H1 (cell line): Measurements from ENCODE around the gene HS6ST3. TPM values are rescaled to one million over a fixed set of nuclear protein-coding genes. Genes with fewer than 3 reads are reported as not detected.

Source experiments
- ASH2L ChIP-seq: fragments of 200-600, 300-600 bp; sonication (generic); IDR thresholded peaks from one replicate; pipeline ENCODE4 v1.7.1; 2017; ENCODE audit warnings: low read length
- BACH1 ChIP-seq: IDR thresholded peaks from 2 replicates; pipeline ENCODE4 v1.6.1; 2012; ENCODE audit warnings: low read length, improper control_type of control experiment
- CEBPB ChIP-seq: IDR thresholded peaks from 2 replicates; pipeline ENCODE4 v1.6.1; 2012; ENCODE audit warnings: low read depth, low read length
- CHD2 ChIP-seq: IDR thresholded peaks from 2 replicates; pipeline ENCODE4 v1.6.1; 2012; ENCODE audit warnings: low read length, improper control_type of control experiment
- SP2 ChIP-seq: IDR thresholded peaks from 2 replicates; pipeline ENCODE4 v1.6.1; 2012; ENCODE audit warnings: mild to moderate bottlenecking, low read length, inconsistent platforms
- SP4 ChIP-seq: IDR thresholded peaks from 2 replicates; pipeline ENCODE4 v1.6.1; 2012; ENCODE audit warnings: low read length, inconsistent platforms
- SUZ12 ChIP-seq: fragments of 200-600 bp; sonication (generic); IDR thresholded peaks from 2 replicates; pipeline ENCODE4 v1.6.1; 2012; ENCODE audit warnings: mild to moderate bottlenecking, inconsistent platforms, low read length, moderate library complexity, mixed read lengths
- polyA plus RNA-seq, 7 experiments: library from polyadenylated mRNA; depleted of rRNA in 3 of 7; stranded (reverse) in 5 of 7; unstranded in 2 of 7; fragments of >200 nt in 5 of 7; fragments of 200-250 nt in 2 of 7; gene quantifications; 1 replicate in 5 of 7; 2 replicates in 1 of 7; 4 replicates in 1 of 7; pipeline versions ENCODE4 v1.2.1 to v1.2.3, GENCODE V29; 2011 to 2013; ENCODE audit warnings: missing spikeins in 2 of 7, mixed read lengths in 2 of 7
- total RNA-seq: library from RNA; stranded (reverse); fragmentation: NEBNext Ultra II Directional; extraction: Animal tissue kit (Norgen Biotek cat#: 25700); gene quantifications from 2 replicates; pipeline ENCODE4 v1.2.1, GENCODE V29; 2021

Gene HS6ST3
- total and polyA plus RNA-seq, 2 of the 8 experiments (the other 6 are each of a cell fraction or from before 2014, with no cell fraction given) = 0.45 to 1.2 TPM

DNA sequence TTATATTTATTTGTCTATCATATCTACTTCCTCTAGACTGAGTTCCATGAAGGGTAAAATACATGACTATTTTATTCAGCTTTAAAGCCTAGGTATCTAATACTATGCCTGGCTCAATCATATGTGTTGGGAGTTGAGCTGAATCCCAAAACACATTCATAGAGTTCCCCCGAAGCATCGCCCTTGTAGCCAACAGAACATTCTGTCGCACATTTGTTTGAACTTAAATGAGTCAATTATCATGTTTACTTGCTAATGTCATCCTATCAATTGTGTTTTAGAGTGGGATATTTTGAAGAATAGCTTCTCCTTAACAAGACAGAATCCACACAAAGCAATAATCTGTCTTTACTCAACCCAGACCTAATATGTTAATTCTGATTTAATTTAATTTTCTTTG, 252.4 kb downstream of the HS6ST3 start (continued):
- no peak for TF ChIP-seq BACH1
- TF ChIP-seq CHD2 = no peak
- TF ChIP-seq SUZ12 = no peak
- no peak for TF ChIP-seq SP2
- no peak for TF ChIP-seq CEBPB
- no peak for TF ChIP-seq ASH2L
- TF ChIP-seq SP4 = no peak
